K562 (cell line): ENCODE data around the gene CCDC201. TPM values are rescaled to one million over a fixed set of nuclear protein-coding genes. Genes with fewer than 3 reads are reported as not detected.

Experiments used
- ATAC-seq: fragments of 200-7000 bp; cut with Tn5 transposase; 3 replicates; pipeline ENCODE4 v1.9.1; 2020; ENCODE audit warnings: moderate library complexity
- BruUV-seq: library from RNA; stranded (reverse); fragments of 400-500 nt; replicated peaks from 2 replicates; lab custom pipeline; 2021; lab: Mats Ljungman, UMichigan
- CTCF ChIA-PET: fragments of 300-600 bp; formaldehyde crosslinking; extraction: SDS; loops from one replicate; lab custom pipeline; 2021; ENCODE audit warnings: low intra/inter-chr PET ratio; lab: Yijun Ruan, JAX
- POLR2A ChIA-PET: fragments of 300-600, 350-650 bp; sonication (Branson Sonifier 250); formaldehyde crosslinking; extraction: SDS; loops from one replicate; lab custom pipeline; 2021; ENCODE audit warnings: antibody characterized with exemption, inconsistent platforms; lab: Yijun Ruan, JAX
- DNase-seq, 4 experiments: peaks; one replicate each; pipeline versions ENCODE4 v3.0.0 to v3.0.0-alpha.2; 2011 to 2018; ENCODE audit warnings: low spot score in 3 of 4, mixed read lengths in 3 of 4; ENCODE audit errors: extremely low read depth in 1 of 4
- FAIRE-seq: peaks from 2 replicates; lab custom pipeline; 2011; peaks lifted over from hg19 to GRCh38; lab: Jason Lieb, UNC
- H2AFZ ChIP-seq: 2 replicates; pipeline ENCODE4 v1.6.0; 2011; ENCODE audit warnings: low read depth, low read length, control low read depth, inconsistent platforms
- H3K27ac ChIP-seq: fragments of 200-600 bp; 3 replicates; pipeline ENCODE4 v1.8.0; 2011; ENCODE audit warnings: low read depth, mild to moderate bottlenecking, control low read depth, inconsistent platforms, low read length, moderate library complexity, mixed read lengths; ENCODE audit errors: extremely low read depth
- H3K27me3 ChIP-seq, 2 experiments: fragments of 300-600 bp in 1 of 2; 2 replicates in 1 of 2; 3 replicates in 1 of 2; pipeline versions ENCODE4 v1.6.0 to v1.8.0; 2011; ENCODE audit warnings: inconsistent platforms in 2 of 2, low read length in 2 of 2, mild to moderate bottlenecking in 1 of 2, mixed read lengths in 1 of 2, moderate library complexity in 1 of 2; ENCODE audit not compliant: control insufficient read depth in 2 of 2, insufficient read depth in 2 of 2
- H3K36me3 ChIP-seq: fragments of 300-600 bp; 3 replicates; pipeline ENCODE4 v1.8.0; 2011; ENCODE audit warnings: mild to moderate bottlenecking, low read length, inconsistent platforms; ENCODE audit not compliant: control insufficient read depth, insufficient read depth
- H3K4me1 ChIP-seq, 2 experiments: fragments of 200-600 bp in 1 of 2; replicated peaks in 1 of 2; 2 replicates in 1 of 2; 3 replicates in 1 of 2; pipeline versions ENCODE4 v1.5.1 to v1.8.0; 2011; ENCODE audit warnings: inconsistent platforms in 2 of 2, low read length in 2 of 2, mild to moderate bottlenecking in 1 of 2, mixed read lengths in 1 of 2, moderate library complexity in 1 of 2; ENCODE audit not compliant: control insufficient read depth in 2 of 2, insufficient read depth in 2 of 2
- H3K4me2 ChIP-seq: 2 replicates; pipeline ENCODE4 v1.6.1; 2011; ENCODE audit warnings: low read length, control low read depth, inconsistent platforms, mixed read lengths; ENCODE audit not compliant: insufficient read depth
- H3K4me3 ChIP-seq: fragments of 200-600 bp; sonication (generic), shearing (Covaris generic); 2 replicates; pipeline ENCODE4 v1.5.1; 2016; ENCODE audit warnings: control low read depth, inconsistent platforms
- H3K79me2 ChIP-seq: fragments of 200-600 bp; 3 replicates; pipeline ENCODE4 v1.8.0; 2011; ENCODE audit warnings: low read length, inconsistent platforms; ENCODE audit not compliant: control insufficient read depth, insufficient read depth
- H3K9ac ChIP-seq, 2 experiments: 2 replicates each; pipeline versions ENCODE4 v1.6.0 to v1.6.1; 2011; ENCODE audit warnings: low read depth in 2 of 2, low read length in 2 of 2, control low read depth in 1 of 2, inconsistent platforms in 1 of 2, mild to moderate bottlenecking in 1 of 2, mixed read lengths in 1 of 2; ENCODE audit not compliant: insufficient read depth in 1 of 2
- H3K9me1 ChIP-seq: one replicate; pipeline ENCODE4 v1.6.0; 2011; ENCODE audit warnings: inconsistent platforms, mild to moderate bottlenecking, low read length, moderate library complexity; ENCODE audit not compliant: control insufficient read depth, insufficient read depth
- H3K9me3 ChIP-seq: replicated peaks from 2 replicates; pipeline ENCODE4 v1.5.1; 2011; ENCODE audit warnings: low read depth, low read length, inconsistent platforms; ENCODE audit not compliant: control insufficient read depth, insufficient read depth
- H4K20me1 ChIP-seq: replicated peaks from 2 replicates; pipeline ENCODE4 v1.6.1; 2011; ENCODE audit warnings: low read length, inconsistent platforms, mixed read lengths; ENCODE audit not compliant: control insufficient read depth, insufficient read depth
- HDAC2 ChIP-seq: fragments of 450-650 bp; IDR thresholded peaks from 2 replicates; pipeline ENCODE4 v1.6.1; 2016; ENCODE audit warnings: mild to moderate bottlenecking
- HLTF ChIP-seq: fragments of 450-650 bp; IDR thresholded peaks from 2 replicates; pipeline ENCODE4 v1.6.1; 2016
- IRF2 ChIP-seq: sonication (generic); formaldehyde crosslinking; IDR thresholded peaks from 2 replicates; pipeline ENCODE4 v1.8.1; 2022; ENCODE audit warnings: mild to moderate bottlenecking, missing genetic modification reagents
- MIER1 ChIP-seq: fragments of 450-650 bp; IDR thresholded peaks from 2 replicates; pipeline ENCODE4 v1.6.1; 2016; ENCODE audit warnings: antibody characterized with exemption, mild to moderate bottlenecking, low read depth
- RB1 ChIP-seq: fragments of 450-650 bp; IDR thresholded peaks from 2 replicates; pipeline ENCODE4 v1.6.1; 2017; ENCODE audit warnings: low read depth, mild to moderate bottlenecking
- STAT5B ChIP-seq: fragments of 250-450 bp; sonication (Bioruptor Pico); IDR thresholded peaks from 2 replicates; pipeline ENCODE4 v1.8.0; 2021; ENCODE audit warnings: mild to moderate bottlenecking, inconsistent platforms
- ZFPM2 ChIP-seq: fragments of 250-450 bp; sonication (Bioruptor Pico); IDR thresholded peaks from 2 replicates; pipeline ENCODE4 v1.5.1; 2022; ENCODE audit warnings: mild to moderate bottlenecking
- WGBS: fragments of 100-300 bp; shearing (Covaris generic); methylation state at CpG from one replicate; pipeline ENCODE4 v1.1.6; 2016; ENCODE audit warnings: low coverage, mixed read lengths; ENCODE audit not compliant: insufficient coverage; ENCODE audit errors: missing lambda C conversion rate; 5-methylcytosine and 5-hydroxymethylcytosine counted together
- in situ Hi-C: fragments of 300-500 bp; cut with MboI; formaldehyde crosslinking; loops from 4 replicates; pipeline ENCODE4 v1.15.0; 2018; ENCODE audit warnings: inconsistent platforms, mixed read lengths
- intact Hi-C: fragments of 100-400 bp; cut with micrococcal nuclease; formaldehyde crosslinking; loops from 2 replicates; pipeline ENCODE4 v1.14.2; 2022
- polyA plus RNA-seq, 8 experiments: library from polyadenylated mRNA; depleted of rRNA in 4 of 8; stranded (reverse) in 5 of 8; unstranded in 3 of 8; fragments of >200 nt; fragmentation: Nextera tagmentation in 2 of 8; fragmentation: Illumina TruSeq in 1 of 8; extraction: Ambion mirVana in 2 of 8; extraction: Trizol in 1 of 8; gene quantifications; 2 replicates each; pipeline versions ENCODE4 v1.2.1 to v1.2.3, GENCODE V29; 2011 to 2014; ENCODE audit warnings: inconsistent platforms in 1 of 8, missing spikeins in 1 of 8
- total RNA-seq, 7 experiments: library from RNA; depleted of rRNA in 6 of 7; stranded (reverse); fragments of >200 nt in 6 of 7; fragmentation: Illumina TruSeq in 2 of 7; extraction: Trizol in 2 of 7; gene quantifications; 2 replicates each; pipeline versions ENCODE4 v1.2.1 to v1.2.3, GENCODE V29; 2011 to 2021; ENCODE audit warnings: low replicate concordance in 1 of 7

The CCDC201 gene
- total and polyA plus RNA-seq, 9 of the 15 experiments (the other 6 are each of a cell fraction or from before 2014, with no cell fraction given) = not detected

- H4K20me1 ChIP-seq = no peaks in the 10 kb centered on the region
- FAIRE-seq (no peak), DNase-seq (no peak), ATAC-seq (no peak)
- H3K9me1 ChIP-seq = no peaks in the 10 kb centered on the region
- no peaks in the 10 kb centered on the region for H3K9me3 ChIP-seq
- no peak for TF ChIP-seq HLTF
- CTCF ChIA-PET = no interaction called here
- POLR2A ChIA-PET = interaction anchor here (0.6 kb wide), 1 partner anchor 672 kb away, joined by 3 read pairs; no protein-coding TSS in a partner anchor
- H3K27ac ChIP-seq = no peak overlapping the region
- H2AFZ ChIP-seq = no peak overlapping the region
- no peaks in the 10 kb centered on the region for H3K36me3 ChIP-seq
- no peaks in the 10 kb centered on the region for H3K4me1 ChIP-seq
- H3K27me3 ChIP-seq = peaks cover under 1 to 11% of the 10 kb centered on the region in 2 experiments; a peak in 3 of 5 replicates
- in situ Hi-C loops = no loop called here
- no TSS peak for BruUV-seq
- intact Hi-C loops = no loop called here
- no peaks in the 10 kb centered on the region for H3K79me2 ChIP-seq
- H3K4me2 ChIP-seq = no peak overlapping the region
- H3K4me3 ChIP-seq = no peak overlapping the region
- no peak overlapping the region for H3K9ac ChIP-seq
Measured at GRCh38 chr7:45894665-45895062, 21.8 kb upstream of the CCDC201 start.

GRCh38 chr7:45893996-45894664 is 21.2 kb upstream of the CCDC201 start:
- no peak overlapping the region for H3K4me3 ChIP-seq
- ChIA-PET CTCF (no interaction called here), POLR2A (interaction anchor here (0.6 kb wide), 1 partner anchor 671 kb away, joined by 3 read pairs; no protein-coding TSS in a partner anchor)
- H3K36me3 ChIP-seq = no peaks in the 10 kb centered on the region
- H3K9me1 ChIP-seq = no peaks in the 10 kb centered on the region
- no peak overlapping the region for H3K27ac ChIP-seq
- H4K20me1 ChIP-seq = no peaks in the 10 kb centered on the region
- H3K9me3 ChIP-seq = no peaks in the 10 kb centered on the region
- H3K27me3 ChIP-seq = peaks cover 3 to 16% of the 10 kb centered on the region in 2 experiments; a peak in 3 of 5 replicates
- H3K4me1 ChIP-seq = no peaks in the 10 kb centered on the region
- in situ Hi-C loops = no loop called here
- no peak for TF ChIP-seq HDAC2
- no peak for TF ChIP-seq STAT5B (CRISPR knock-in tag)
- no peak for TF ChIP-seq RB1
- no peak for TF ChIP-seq MIER1
- no peak for TF ChIP-seq ZFPM2 (CRISPR knock-in tag)
- TF ChIP-seq IRF2 (CRISPR knock-in tag) = no peak
- 0% methylated on average over 4 of the region's 4 CpGs for WGBS
- BruUV-seq = no TSS peak
- no peak overlapping the region for H3K4me2 ChIP-seq
- ATAC-seq (no peak), FAIRE-seq (no peak), DNase-seq (no peak)
- H2AFZ ChIP-seq = no peak overlapping the region
- intact Hi-C loops = no loop called here
- H3K79me2 ChIP-seq = no peaks in the 10 kb centered on the region
- H3K9ac ChIP-seq = no peak overlapping the region
